ENCODE data around the gene SUPT5H.

Gene SUPT5H

DNA sequence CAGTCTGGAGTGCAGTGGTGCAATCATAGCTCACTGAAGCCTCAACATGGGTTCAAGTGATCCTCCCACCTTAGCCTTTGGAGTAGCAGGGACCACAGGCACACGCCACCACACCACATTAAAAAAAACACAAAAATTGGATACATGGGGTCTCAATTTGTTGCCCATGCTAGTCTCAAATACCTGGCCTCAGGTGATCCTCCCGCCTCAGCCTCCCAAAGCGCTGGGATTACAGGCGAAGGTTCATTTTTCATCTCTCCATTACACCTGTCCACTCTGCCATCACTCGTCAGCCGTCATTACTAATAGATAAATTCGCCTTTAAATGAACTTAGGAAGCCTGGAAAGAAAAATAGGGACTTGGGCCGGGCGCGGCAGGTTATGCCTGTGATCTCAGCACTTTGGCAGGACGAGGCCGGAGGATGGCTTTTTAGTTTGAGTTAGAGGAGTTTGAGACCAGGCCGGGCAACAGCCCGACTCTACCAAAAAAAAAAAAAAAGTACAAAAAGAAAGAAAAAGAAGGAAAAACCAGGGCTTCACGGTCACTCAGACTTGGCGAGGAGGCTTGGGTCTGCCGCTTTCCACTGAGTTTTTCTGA lies 685 bp upstream of the SUPT5H start:
- no peak for TF ChIP-seq CTCF (IDR thresholded peaks at IDR 0.05)

DNA sequence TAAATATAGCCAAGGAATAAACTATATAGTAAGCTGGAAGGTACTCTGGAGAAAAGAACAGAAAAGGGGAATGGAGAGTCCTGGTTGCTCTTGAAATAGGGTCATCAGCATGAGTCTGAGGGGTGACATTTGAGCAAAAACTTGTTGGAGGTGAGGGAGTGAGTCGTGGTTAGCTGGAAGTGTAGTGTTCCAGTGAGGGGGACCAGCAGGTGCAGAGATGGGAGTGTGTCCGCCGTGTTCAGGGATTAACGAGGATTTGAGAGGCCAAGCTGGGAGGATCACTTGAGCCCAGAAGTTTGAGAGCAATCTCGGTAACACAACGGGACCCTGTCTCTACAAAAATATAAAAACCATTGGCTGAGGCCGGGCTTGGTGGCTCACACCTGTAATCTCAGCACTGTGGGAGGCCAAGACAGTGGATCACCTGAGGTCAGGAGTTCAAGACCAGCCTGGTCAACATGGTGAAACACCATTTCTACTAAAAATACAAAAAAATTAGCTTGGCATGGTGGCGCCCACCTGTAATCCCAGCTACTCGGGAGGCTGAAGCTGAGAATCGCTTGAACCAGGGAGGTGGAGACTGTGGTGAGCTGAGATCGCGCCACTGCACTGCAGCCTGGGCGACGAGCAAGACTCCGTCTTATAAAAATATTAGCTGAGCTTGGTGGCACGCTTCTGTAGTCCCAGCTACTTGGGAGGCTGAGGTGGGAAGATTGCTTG lies 1.1 kb downstream of the SUPT5H start:
- TF ChIP-seq CTCF (IDR thresholded peaks at IDR 0.05) = no peak

GRCh38 chr19:39448271-39448670 lies 2.9 kb downstream of the SUPT5H start:
- no peak for TF ChIP-seq CTCF (IDR thresholded peaks at IDR 0.05)

DNA sequence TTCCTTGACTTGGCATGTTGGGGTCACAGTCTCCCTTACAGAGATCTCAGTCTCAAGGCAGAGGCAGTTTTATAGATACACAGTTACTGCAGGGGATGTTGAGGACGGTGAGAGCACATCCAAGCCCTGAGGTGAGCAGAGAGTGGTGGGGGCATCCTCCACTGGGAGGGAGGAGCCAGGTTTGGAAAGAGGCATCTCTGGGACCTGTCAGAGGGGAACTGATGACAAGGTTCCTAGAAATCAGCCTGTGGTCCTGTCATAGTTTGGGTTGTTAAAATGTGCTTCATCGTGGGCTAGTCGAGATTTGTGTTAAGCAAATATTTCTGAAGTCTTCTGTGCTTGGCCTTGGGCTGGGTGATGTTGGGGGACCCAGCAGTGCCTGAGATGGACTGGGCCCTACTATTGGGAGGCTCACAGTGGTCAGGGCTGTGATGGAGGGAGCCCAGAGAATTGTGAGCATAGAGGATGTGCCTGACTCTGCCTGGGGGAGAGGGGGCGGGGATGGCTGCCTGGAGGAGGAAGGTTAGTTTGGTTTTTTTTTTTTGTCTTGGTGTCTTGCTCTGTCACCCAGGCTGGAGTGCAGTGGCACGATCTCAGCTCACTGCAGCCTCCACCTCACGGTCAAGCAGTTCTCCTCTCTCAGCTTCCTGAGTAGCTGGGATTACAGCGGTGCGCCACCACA lies 3.9 kb downstream of the SUPT5H start:
- TF ChIP-seq CTCF (IDR thresholded peaks at IDR 0.05) = no peak

- TF ChIP-seq CTCF (IDR thresholded peaks at IDR 0.05) = no peak
Measured at GRCh38 chr19:39463403-39463802, 18.0 kb downstream of the SUPT5H start.

DNA sequence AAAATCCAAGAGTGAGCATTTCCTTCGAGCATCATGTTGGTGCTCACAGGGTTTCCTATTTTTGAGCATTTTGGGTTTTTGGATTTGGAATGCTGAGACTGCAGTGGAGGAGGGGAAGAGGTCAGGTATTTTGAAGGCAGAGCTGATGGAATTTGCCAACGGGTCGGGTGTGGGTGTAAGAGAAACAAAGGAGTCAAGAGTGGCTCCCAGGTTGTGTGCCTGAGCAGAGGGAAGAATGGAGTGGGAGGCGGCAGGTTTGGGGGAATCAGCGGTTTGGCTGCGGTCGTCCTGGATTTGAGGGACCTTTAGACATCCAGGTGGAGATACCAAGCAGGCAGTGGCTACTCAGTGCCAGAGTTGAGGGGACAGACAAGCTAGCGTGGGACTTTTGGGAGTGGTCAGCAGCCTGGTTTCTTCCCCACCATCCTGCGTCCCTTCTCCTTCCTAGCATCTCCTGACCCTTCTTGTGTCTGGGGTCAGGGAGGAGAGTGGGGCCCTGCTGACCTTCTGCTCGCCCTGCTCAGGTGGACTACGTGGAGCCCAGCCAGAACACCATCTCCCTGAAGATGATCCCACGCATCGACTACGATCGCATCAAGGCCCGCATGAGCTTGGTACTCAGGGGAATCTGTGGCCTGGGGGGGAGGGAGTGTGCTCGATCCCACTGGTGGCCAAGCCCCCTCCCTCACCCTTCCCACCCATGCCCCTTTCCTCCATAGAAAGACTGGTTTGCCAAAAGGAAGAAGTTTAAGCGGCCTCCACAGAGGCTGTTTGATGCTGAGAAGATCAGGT lies 20.8 kb downstream of the SUPT5H start:
- TF ChIP-seq CTCF (IDR thresholded peaks at IDR 0.05) = no peak

GRCh38 chr19:39467941-39468340 lies 22.6 kb downstream of the SUPT5H start:
- TF ChIP-seq CTCF (IDR thresholded peaks at IDR 0.05) = no peak

All from LNCAP (cell line).